ENCODE data around the gene MAGIX.

Gene MAGIX

DNA sequence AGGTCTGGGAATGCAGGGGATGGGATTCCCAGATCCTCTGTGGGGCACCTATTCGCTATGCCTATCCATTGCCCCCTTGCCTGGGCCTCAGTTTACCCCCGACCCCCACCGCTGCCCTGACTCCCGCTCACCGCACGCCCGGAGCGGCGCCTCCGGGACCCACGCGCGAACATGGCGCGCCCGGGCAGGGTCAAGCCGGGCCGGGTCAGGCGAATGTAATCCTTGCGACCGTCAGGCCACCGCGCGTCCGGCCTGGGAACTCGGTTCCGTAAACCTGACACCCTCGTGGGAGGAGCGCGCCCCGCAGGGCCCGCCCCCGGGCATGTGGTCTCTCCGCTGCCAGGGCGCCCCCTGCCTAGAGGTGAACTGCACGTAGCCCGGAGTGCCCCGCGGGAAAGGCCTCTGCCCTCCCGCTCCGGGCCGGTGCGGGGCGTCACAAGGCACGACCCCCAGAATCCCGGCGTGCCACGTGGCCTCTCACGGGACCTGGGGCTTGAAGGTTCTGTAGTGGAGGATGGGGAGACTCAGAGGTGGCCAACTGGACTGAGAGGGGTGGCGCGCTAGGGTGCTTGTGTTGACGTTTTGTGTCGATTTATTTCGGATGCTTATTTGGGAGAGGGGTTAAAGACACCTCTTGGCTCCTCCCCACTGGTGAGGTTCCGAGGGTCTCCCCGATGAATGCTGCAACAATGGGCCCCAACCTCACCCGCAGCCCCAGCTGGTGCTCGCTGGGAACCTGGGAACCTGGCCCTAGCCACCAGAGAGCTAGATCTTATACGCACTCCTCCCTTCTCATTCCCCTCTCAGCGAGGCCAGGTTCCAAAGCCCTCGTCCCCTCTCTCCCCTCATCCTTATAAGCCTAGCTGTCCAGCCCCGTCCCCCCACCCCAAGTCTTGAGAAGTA is 23.8 kb downstream of the MAGIX start, which contains the start of gene PRICKLE3 (continued):
- no peak for TF ChIP-seq PRDM6 (tag by site-specific recombination; IDR thresholded peaks at IDR 0.05)
- TF ChIP-seq KLF7 (tag by site-specific recombination; IDR thresholded peaks at IDR 0.05; ENCODE audit: borderline replicate concordance), result no peak
- TF ChIP-seq SCRT1 (tag by site-specific recombination; IDR thresholded peaks at IDR 0.05; ENCODE audit: borderline replicate concordance), result no peak
- no peak for TF ChIP-seq ZNF211 (tag by site-specific recombination; IDR thresholded peaks at IDR 0.05; ENCODE audit: low read depth)
- TF ChIP-seq ZNF560 (tag by site-specific recombination; IDR thresholded peaks at IDR 0.05; ENCODE audit: borderline replicate concordance), result no peak
- no peak for TF ChIP-seq ZNF391 (tag by site-specific recombination; IDR thresholded peaks at IDR 0.05; ENCODE audit: borderline replicate concordance, low read depth)
- peak; percentile 94 for TF ChIP-seq ZIC2 (tag by site-specific recombination; IDR thresholded peaks at IDR 0.05)
- TF ChIP-seq, protein P1, sequence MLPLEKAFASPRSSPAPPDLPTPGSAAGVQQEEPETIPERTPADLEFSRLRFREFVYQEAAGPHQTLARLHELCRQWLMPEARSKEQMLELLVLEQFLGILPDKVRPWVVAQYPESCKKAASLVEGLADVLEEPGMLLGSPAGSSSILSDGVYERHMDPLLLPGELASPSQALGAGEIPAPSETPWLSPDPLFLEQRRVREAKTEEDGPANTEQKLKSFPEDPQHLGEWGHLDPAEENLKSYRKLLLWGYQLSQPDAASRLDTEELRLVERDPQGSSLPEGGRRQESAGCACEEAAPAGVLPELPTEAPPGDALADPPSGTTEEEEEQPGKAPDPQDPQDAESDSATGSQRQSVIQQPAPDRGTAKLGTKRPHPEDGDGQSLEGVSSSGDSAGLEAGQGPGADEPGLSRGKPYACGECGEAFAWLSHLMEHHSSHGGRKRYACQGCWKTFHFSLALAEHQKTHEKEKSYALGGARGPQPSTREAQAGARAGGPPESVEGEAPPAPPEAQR (tag by site-specific recombination; IDR thresholded peaks at IDR 0.05), result no peak
- 0 out of 2 replicates have a peak, but pooled peaks have one; percentile 44 for TF ChIP-seq ZXDB (tag by site-specific recombination; IDR thresholded peaks at IDR 0.05)
- TF ChIP-seq ZNF140 (tag by site-specific recombination; IDR thresholded peaks at IDR 0.05), result no peak
- no peak for TF ChIP-seq ZNF239 (tag by site-specific recombination; IDR thresholded peaks at IDR 0.05)
- no peak for TF ChIP-seq ZBTB48 (tag by site-specific recombination; IDR thresholded peaks at IDR 0.05)
- TF ChIP-seq ZSCAN4 (tag by site-specific recombination; IDR thresholded peaks at IDR 0.05), result no peak
- no peak for TF ChIP-seq BCL6B (tag by site-specific recombination; IDR thresholded peaks at IDR 0.05)
- peak; percentile 55; the same call in 1 of the 2 replicates for TF ChIP-seq SP7 (tag by site-specific recombination; IDR thresholded peaks at IDR 0.05)
- no peak for TF ChIP-seq ZNF366 (tag by site-specific recombination; conservative IDR thresholded peaks at IDR 0.05)
- TF ChIP-seq PATZ1 (tag by site-specific recombination; IDR thresholded peaks at IDR 0.05), result peak; percentile 89
- no peak for TF ChIP-seq TSHZ1 (tag by site-specific recombination; IDR thresholded peaks at IDR 0.05; ENCODE audit: borderline replicate concordance)
- TF ChIP-seq ZNF555 (tag by site-specific recombination; conservative IDR thresholded peaks at IDR 0.05), result no peak
- TF ChIP-seq OSR2 (tag by site-specific recombination; IDR thresholded peaks at IDR 0.05), result no peak
- TF ChIP-seq, protein P2, sequence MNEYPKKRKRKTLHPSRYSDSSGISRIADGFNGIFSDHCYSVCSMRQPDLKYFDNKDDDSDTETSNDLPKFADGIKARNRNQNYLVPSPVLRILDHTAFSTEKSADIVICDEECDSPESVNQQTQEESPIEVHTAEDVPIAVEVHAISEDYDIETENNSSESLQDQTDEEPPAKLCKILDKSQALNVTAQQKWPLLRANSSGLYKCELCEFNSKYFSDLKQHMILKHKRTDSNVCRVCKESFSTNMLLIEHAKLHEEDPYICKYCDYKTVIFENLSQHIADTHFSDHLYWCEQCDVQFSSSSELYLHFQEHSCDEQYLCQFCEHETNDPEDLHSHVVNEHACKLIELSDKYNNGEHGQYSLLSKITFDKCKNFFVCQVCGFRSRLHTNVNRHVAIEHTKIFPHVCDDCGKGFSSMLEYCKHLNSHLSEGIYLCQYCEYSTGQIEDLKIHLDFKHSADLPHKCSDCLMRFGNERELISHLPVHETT (tag by site-specific recombination; IDR thresholded peaks at IDR 0.05), result no peak
- TF ChIP-seq, protein P3, sequence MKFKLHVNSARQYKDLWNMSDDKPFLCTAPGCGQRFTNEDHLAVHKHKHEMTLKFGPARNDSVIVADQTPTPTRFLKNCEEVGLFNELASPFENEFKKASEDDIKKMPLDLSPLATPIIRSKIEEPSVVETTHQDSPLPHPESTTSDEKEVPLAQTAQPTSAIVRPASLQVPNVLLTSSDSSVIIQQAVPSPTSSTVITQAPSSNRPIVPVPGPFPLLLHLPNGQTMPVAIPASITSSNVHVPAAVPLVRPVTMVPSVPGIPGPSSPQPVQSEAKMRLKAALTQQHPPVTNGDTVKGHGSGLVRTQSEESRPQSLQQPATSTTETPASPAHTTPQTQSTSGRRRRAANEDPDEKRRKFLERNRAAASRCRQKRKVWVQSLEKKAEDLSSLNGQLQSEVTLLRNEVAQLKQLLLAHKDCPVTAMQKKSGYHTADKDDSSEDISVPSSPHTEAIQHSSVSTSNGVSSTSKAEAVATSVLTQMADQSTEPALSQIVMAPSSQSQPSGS (tag by site-specific recombination; IDR thresholded peaks at IDR 0.05; ENCODE audit: low read depth), result no peak
- no peak for TF ChIP-seq ZNF530 (tag by site-specific recombination; IDR thresholded peaks at IDR 0.05; ENCODE audit: low read depth)
- TF ChIP-seq ZNF571 (tag by site-specific recombination; IDR thresholded peaks at IDR 0.05), result no peak

Measured in HEK293 (cell line).